Right ventricle myocardium superior (tissue), 1 donor: Measurements from ENCODE around the gene CAST. TPM values are rescaled to one million over a fixed set of nuclear protein-coding genes. Genes with fewer than 3 reads are reported as not detected.

Source experiments
- ATAC-seq: fragments of 200-7000 bp; cut with Tn5 transposase; one replicate; pipeline ENCODE4 v1.9.1; 2020; ENCODE audit warnings: mild to moderate bottlenecking; ENCODE audit not compliant: poor library complexity
- DNase-seq: peaks from one replicate; pipeline ENCODE4 v3.0.0-alpha.2; 2020
- intact Hi-C: fragments of 100-400 bp; cut with DNase I; formaldehyde crosslinking; loops from one replicate; pipeline ENCODE4 v1.11.2; 2022
- total RNA-seq: library from RNA; stranded (reverse); fragmentation: NEBNext Ultra II Directional; extraction: Animal tissue kit (Norgen Biotek cat#: 25700); gene quantifications from one replicate; pipeline ENCODE4 v1.2.1, GENCODE V29; 2021
- donor health status: DM: no; HTN: yes; CAD: no; lungs with severe emphysema.

The CAST gene
- total RNA-seq, 1 donor from 2014 or later, result 501 TPM

- intact Hi-C loops, result no loop called here
- no peak for DNase-seq
- peak; percentile 24 for ATAC-seq
These were observed 89.3 kb downstream of the CAST start for GRCh38 chr5:96751203-96752169.

- ATAC-seq, result no peak
- intact Hi-C loops, result no loop called here
- no peak for DNase-seq
These were observed 90.3 kb downstream of the CAST start for GRCh38 chr5:96752341-96753016.

- ATAC-seq, result no peak
- no peak for DNase-seq
- intact Hi-C loops, result no loop called here
These were observed 90.8 kb downstream of the CAST start for GRCh38 chr5:96753017-96753397.

GRCh38 chr5:96753848-96754247 lies 91.7 kb downstream of the CAST start:
- DNase-seq (no peak), ATAC-seq (no peak)
- intact Hi-C loops, result no loop called here

- no peak for ATAC-seq
- intact Hi-C loops, result no loop called here
- DNase-seq, result no peak
These were observed 93.7 kb downstream of the CAST start for GRCh38 chr5:96755851-96756250.

GRCh38 chr5:96756985-96757384 lies 94.8 kb downstream of the CAST start:
- peak; percentile 54 for ATAC-seq
- intact Hi-C loops, result no loop called here
- no peak for DNase-seq

GRCh38 chr5:96758621-96759020 lies 96.4 kb downstream of the CAST start:
- peak; percentile 28 for ATAC-seq
- intact Hi-C loops, result no loop called here
- no peak for DNase-seq

- intact Hi-C loops, result no loop called here
- no peak for ATAC-seq
- DNase-seq, result no peak
These were observed 99.4 kb downstream of the CAST start for GRCh38 chr5:96761618-96762017.

GRCh38 chr5:96763026-96763425 lies 100.8 kb downstream of the CAST start:
- no peak for DNase-seq
- intact Hi-C loops, result no loop called here
- no peak for ATAC-seq

GRCh38 chr5:96765043-96765442 lies 102.9 kb downstream of the CAST start:
- no peak for DNase-seq

GRCh38 chr5:96768708-96769251 lies 106.6 kb downstream of the CAST start:
- intact Hi-C loops, result no loop called here
- DNase-seq, result no peak
- no peak for ATAC-seq

More at GRCh38 chr5:96765043-96765442, 102.9 kb downstream of the CAST start:
- intact Hi-C loops, result no loop called here
- no peak for ATAC-seq

- no peak for DNase-seq
- ATAC-seq, result no peak
- intact Hi-C loops, result loop anchor here (10.0 kb wide), 2 partner anchors 243 to 393 kb away; no protein-coding TSS in a partner anchor
These were observed 109.2 kb downstream of the CAST start for GRCh38 chr5:96771395-96771794.

- no peak for ATAC-seq
- DNase-seq, result no peak
- intact Hi-C loops, result loop anchor here (10.0 kb wide), 2 partner anchors 243 to 393 kb away; no protein-coding TSS in a partner anchor
These were observed 109.9 kb downstream of the CAST start for GRCh38 chr5:96772111-96772510.

- no peak for DNase-seq
- ATAC-seq, result no peak
- intact Hi-C loops, result loop anchor here (10.0 kb wide), 2 partner anchors 242 to 392 kb away; no protein-coding TSS in a partner anchor
These were observed 110.4 kb downstream of the CAST start for GRCh38 chr5:96772542-96772941.

- intact Hi-C loops, result loop anchor here (10.0 kb wide), 2 partner anchors 240 to 390 kb away; no protein-coding TSS in a partner anchor
- ATAC-seq, result no peak
- DNase-seq, result no peak
These were observed 112.9 kb downstream of the CAST start for GRCh38 chr5:96775050-96775449.

- no peak for ATAC-seq
- DNase-seq, result no peak
- intact Hi-C loops, result loop anchor here (10.0 kb wide), 2 partner anchors 239 to 389 kb away; no protein-coding TSS in a partner anchor
These were observed 113.5 kb downstream of the CAST start for GRCh38 chr5:96775689-96776088.

- ATAC-seq, result no peak
- intact Hi-C loops, result loop anchor here (10.0 kb wide), 2 partner anchors 238 to 388 kb away; no protein-coding TSS in a partner anchor
- no peak for DNase-seq
These were observed 114.4 kb downstream of the CAST start for GRCh38 chr5:96776621-96777020.

- no peak for DNase-seq
- intact Hi-C loops, result loop anchor here (10.0 kb wide), 2 partner anchors 236 to 386 kb away; no protein-coding TSS in a partner anchor
- peak; percentile 50 for ATAC-seq
These were observed 116.2 kb downstream of the CAST start for GRCh38 chr5:96778409-96778808.

- ATAC-seq (no peak), DNase-seq (no peak)
- intact Hi-C loops, result no loop called here
These were observed 118.5 kb downstream of the CAST start for GRCh38 chr5:96780626-96781025.
